MM.1S (cell line): ENCODE measurements around the gene PTPRG.

ENCODE experiments used
- DNase-seq: peaks from one replicate; pipeline ENCODE4 v3.0.0-alpha.2; 2015
- H2AFZ ChIP-seq: fragments of 300-600 bp; sonication (generic); 2 replicates; pipeline ENCODE4 v1.6.0; 2016; ENCODE audit warnings: antibody characterized with exemption, low read length
- H3F3A ChIP-seq: fragments of 300-600 bp; sonication (generic); 2 replicates; pipeline ENCODE4 v1.6.1; 2016; ENCODE audit warnings: mild to moderate bottlenecking, antibody characterized with exemption, low read length, moderate library complexity, mixed read lengths; ENCODE audit not compliant: insufficient read depth
- H3K27ac ChIP-seq: fragments of 300-600 bp; sonication (generic); 2 replicates; pipeline ENCODE4 v1.5.1; 2016; ENCODE audit warnings: mild to moderate bottlenecking, low read length
- H3K27me3 ChIP-seq: fragments of 300-600 bp; sonication (generic); replicated peaks from 2 replicates; pipeline ENCODE4 v1.6.0; 2016; ENCODE audit warnings: low read length; ENCODE audit not compliant: insufficient read depth
- H3K36me3 ChIP-seq: fragments of 300-600 bp; sonication (generic); replicated peaks from 2 replicates; pipeline ENCODE4 v1.6.1; 2016; ENCODE audit warnings: mild to moderate bottlenecking, low read length, mixed read lengths; ENCODE audit not compliant: insufficient read depth
- H3K4me1 ChIP-seq: fragments of 300-600 bp; sonication (generic); 2 replicates; pipeline ENCODE4 v1.6.1; 2016; ENCODE audit warnings: low read length, mixed read lengths
- H3K4me2 ChIP-seq: fragments of 300-600 bp; sonication (generic); 2 replicates; pipeline ENCODE4 v1.6.0; 2016; ENCODE audit warnings: low read depth, low read length
- H3K4me3 ChIP-seq: fragments of 300-600 bp; sonication (generic); 2 replicates; pipeline ENCODE4 v1.5.1; 2016; ENCODE audit warnings: low read length, mixed read lengths
- H3K79me2 ChIP-seq: fragments of 300-600 bp; sonication (generic); 2 replicates; pipeline ENCODE4 v1.6.1; 2016; ENCODE audit warnings: mixed run types, low read length, mixed read lengths
- H3K9ac ChIP-seq: fragments of 300-600 bp; sonication (generic); 2 replicates; pipeline ENCODE4 v1.6.1; 2016; ENCODE audit warnings: low read length, mixed read lengths
- H3K9me2 ChIP-seq: fragments of 300-600 bp; sonication (generic); replicated peaks from 2 replicates; pipeline ENCODE4 v1.6.1; 2016; ENCODE audit warnings: mild to moderate bottlenecking, low read length, mixed read lengths; ENCODE audit not compliant: insufficient read depth
- H3K9me3 ChIP-seq: fragments of 300-600 bp; sonication (generic); replicated peaks from 2 replicates; pipeline ENCODE4 v1.6.1; 2016; ENCODE audit warnings: mild to moderate bottlenecking, low read length, mixed read lengths; ENCODE audit not compliant: insufficient read depth
- H4K20me1 ChIP-seq: fragments of 300-600 bp; sonication (generic); 2 replicates; pipeline ENCODE4 v1.6.1; 2016; ENCODE audit warnings: mild to moderate bottlenecking, low read length, moderate library complexity, mixed read lengths; ENCODE audit not compliant: insufficient read depth
- CTCF ChIP-seq: fragments of 300-600 bp; sonication (generic); IDR thresholded peaks from 2 replicates; pipeline ENCODE4 v1.5.1; 2016; ENCODE audit warnings: antibody characterized with exemption, low read length, mixed read lengths
- EZH2 ChIP-seq: fragments of 300-600 bp; sonication (generic); optimal IDR thresholded peaks from 2 replicates; pipeline ENCODE3; 2017; ENCODE audit warnings: low read depth, mild to moderate bottlenecking, antibody characterized with exemption, low read length, mixed read lengths
- EZH2phosphoT487 ChIP-seq: fragments of 300-600 bp; sonication (generic); IDR thresholded peaks from 2 replicates; pipeline ENCODE4 v1.6.1; 2018; ENCODE audit warnings: antibody characterized with exemption, low read length

The PTPRG gene

DNA sequence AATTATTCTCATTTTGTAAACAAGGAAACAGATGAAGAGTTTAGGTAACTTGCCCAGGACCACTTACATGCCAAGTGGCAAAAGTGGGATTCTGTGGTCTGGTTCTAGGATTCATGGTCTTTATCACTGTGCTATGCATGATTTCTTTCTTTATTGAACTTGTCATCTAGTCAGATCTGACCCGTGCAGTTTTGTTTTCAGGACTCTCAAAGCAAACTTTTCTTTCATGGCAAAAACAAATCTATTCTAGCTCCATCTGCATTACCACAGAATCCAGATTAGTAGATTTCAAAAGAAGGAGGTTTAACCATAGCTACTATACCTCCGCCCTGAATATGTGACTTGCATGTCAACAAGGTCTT, 404.4 kb downstream of the PTPRG start:
- Histone ChIP-seq H4K20me1 (no peaks in the 10 kb centered on the region), H3K9me3 (no peaks in the 10 kb centered on the region), H3K4me2 (no peak overlapping the region), H2AFZ (no peak overlapping the region), H3K4me3 (no peak overlapping the region), H3K9ac (no peak overlapping the region), H3K36me3 (no peaks in the 10 kb centered on the region), H3K9me2 (no peaks in the 10 kb centered on the region), H3K27ac (no peak overlapping the region), H3K79me2 (no peaks in the 10 kb centered on the region), H3K27me3 (no peaks in the 10 kb centered on the region), H3F3A (no peaks in the 10 kb centered on the region), H3K4me1 (no peaks in the 10 kb centered on the region)
- DNase-seq, result no peak
- TF ChIP-seq CTCF (no peak), EZH2phosphoT487 (no peak), EZH2 (no peak)

GRCh38 chr3:61966200-61966599, 404.8 kb downstream of the PTPRG start:
- Histone ChIP-seq H3K4me3 (no peak overlapping the region), H3K36me3 (no peaks in the 10 kb centered on the region), H4K20me1 (no peaks in the 10 kb centered on the region), H3K27ac (no peak overlapping the region), H3F3A (no peaks in the 10 kb centered on the region), H3K9me2 (no peaks in the 10 kb centered on the region), H3K79me2 (no peaks in the 10 kb centered on the region), H3K9ac (no peak overlapping the region), H3K9me3 (no peaks in the 10 kb centered on the region), H3K4me1 (no peaks in the 10 kb centered on the region), H3K4me2 (no peak overlapping the region), H2AFZ (no peak overlapping the region), H3K27me3 (no peaks in the 10 kb centered on the region)
- DNase-seq, result no peak
- TF ChIP-seq EZH2phosphoT487, result no peak

GRCh38 chr3:61967019-61967418, 405.6 kb downstream of the PTPRG start:
- Histone ChIP-seq H2AFZ (no peak overlapping the region), H3K4me2 (no peak overlapping the region), H3K9me2 (no peaks in the 10 kb centered on the region), H4K20me1 (no peaks in the 10 kb centered on the region), H3F3A (no peaks in the 10 kb centered on the region), H3K4me3 (no peak overlapping the region), H3K27ac (no peak overlapping the region), H3K36me3 (no peaks in the 10 kb centered on the region), H3K79me2 (no peaks in the 10 kb centered on the region), H3K4me1 (no peaks in the 10 kb centered on the region), H3K9ac (no peak overlapping the region), H3K9me3 (no peaks in the 10 kb centered on the region), H3K27me3 (no peaks in the 10 kb centered on the region)
- TF ChIP-seq EZH2phosphoT487, result no peak
- no peak for TF ChIP-seq CTCF
- no peak for TF ChIP-seq EZH2
- DNase-seq, result no peak

DNA sequence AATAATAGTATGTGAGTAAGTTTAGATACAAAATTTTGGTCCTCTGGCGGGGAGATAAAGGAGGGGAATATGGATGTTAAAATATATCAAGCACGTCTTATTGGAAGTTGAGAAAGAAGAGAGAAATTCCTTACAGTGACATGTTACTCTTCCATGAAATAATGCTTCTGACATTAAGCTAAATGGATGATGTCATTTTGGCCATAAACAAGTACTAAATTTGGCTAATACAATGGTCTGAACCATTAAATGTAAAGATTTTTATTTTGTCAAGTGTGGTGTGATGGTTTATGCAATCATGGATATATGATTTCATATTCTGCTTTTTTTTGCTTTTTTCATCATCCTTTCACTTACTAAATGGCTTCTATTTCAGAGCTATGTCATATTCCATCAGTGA, 406.6 kb downstream of the PTPRG start:
- no peaks in the 10 kb centered on the region for H3K9me3 ChIP-seq
- H3K4me2 ChIP-seq, result no peak overlapping the region

More for the DNA sequence above, 406.6 kb downstream of the PTPRG start:
- Histone ChIP-seq H3K27ac (no peak overlapping the region), H3F3A (no peaks in the 10 kb centered on the region), H3K79me2 (no peaks in the 10 kb centered on the region), H3K27me3 (no peaks in the 10 kb centered on the region), H4K20me1 (no peaks in the 10 kb centered on the region), H3K4me3 (no peak overlapping the region), H2AFZ (no peak overlapping the region), H3K9ac (no peak overlapping the region), H3K4me1 (no peaks in the 10 kb centered on the region), H3K9me2 (no peaks in the 10 kb centered on the region), H3K36me3 (no peaks in the 10 kb centered on the region)
- no peak for TF ChIP-seq CTCF
- no peak for TF ChIP-seq EZH2phosphoT487
- no peak for TF ChIP-seq EZH2
- no peak for DNase-seq
